ENCODE measurements around the gene KIAA1755. TPM values are rescaled to one million over a fixed set of nuclear protein-coding genes. Genes with fewer than 3 reads are reported as not detected.

The KIAA1755 gene
- total RNA-seq, 1 donor from 2014 or later = 15.2 TPM

- Histone ChIP-seq H3K4me3 (no peak overlapping the region), H3K36me3 (no peaks in the 10 kb centered on the region), H3K4me1 (peaks cover 0 to 5% of the 10 kb centered on the region in 2 donors), H3K9me3 (no peaks in the 10 kb centered on the region), H3K27ac (no peak overlapping the region), H3K27me3 (no peaks in the 10 kb centered on the region)
- TF ChIP-seq, protein P1, sequence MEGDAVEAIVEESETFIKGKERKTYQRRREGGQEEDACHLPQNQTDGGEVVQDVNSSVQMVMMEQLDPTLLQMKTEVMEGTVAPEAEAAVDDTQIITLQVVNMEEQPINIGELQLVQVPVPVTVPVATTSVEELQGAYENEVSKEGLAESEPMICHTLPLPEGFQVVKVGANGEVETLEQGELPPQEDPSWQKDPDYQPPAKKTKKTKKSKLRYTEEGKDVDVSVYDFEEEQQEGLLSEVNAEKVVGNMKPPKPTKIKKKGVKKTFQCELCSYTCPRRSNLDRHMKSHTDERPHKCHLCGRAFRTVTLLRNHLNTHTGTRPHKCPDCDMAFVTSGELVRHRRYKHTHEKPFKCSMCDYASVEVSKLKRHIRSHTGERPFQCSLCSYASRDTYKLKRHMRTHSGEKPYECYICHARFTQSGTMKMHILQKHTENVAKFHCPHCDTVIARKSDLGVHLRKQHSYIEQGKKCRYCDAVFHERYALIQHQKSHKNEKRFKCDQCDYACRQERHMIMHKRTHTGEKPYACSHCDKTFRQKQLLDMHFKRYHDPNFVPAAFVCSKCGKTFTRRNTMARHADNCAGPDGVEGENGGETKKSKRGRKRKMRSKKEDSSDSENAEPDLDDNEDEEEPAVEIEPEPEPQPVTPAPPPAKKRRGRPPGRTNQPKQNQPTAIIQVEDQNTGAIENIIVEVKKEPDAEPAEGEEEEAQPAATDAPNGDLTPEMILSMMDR (IDR thresholded peaks at IDR 0.05) = no peak
- DNase-seq (ENCODE audit: low spot score in 2 of 2) = peak in 1 of 2 donors; percentile 43
- intact Hi-C loops (cut with DNase I) = no loop called here
Observed at GRCh38 chr20:38199501-38200390, 60.8 kb downstream of the KIAA1755 start.

DNA sequence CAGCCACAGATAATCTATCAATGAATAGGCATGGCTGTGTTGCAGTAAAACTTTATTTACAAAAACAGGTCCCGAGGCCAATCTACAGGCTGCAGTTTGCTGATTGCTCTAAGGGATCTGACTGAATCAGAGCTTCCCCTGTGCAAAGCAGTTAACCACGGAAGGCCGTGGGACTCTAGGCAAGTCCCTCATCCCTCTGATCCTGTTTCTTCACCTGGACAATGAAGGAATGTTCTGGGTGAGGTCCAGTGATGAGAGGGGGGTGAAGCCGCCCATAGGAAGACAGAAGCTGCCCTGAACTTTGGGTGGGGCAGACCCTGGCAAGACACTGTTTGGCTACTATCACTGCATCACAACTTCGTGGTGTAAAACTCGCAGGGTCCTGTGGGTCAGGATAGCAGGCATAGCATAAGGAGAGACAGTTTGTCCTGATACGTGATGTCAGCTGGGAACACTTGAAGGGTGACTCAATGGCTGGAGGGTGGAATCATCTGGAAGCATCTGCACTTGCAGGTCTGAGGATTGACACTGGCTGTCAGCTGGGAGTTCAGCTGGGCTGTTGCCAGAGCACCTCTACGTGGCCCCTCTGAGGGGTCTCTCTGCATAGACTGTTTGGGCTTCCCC is 62.2 kb downstream of the KIAA1755 start:
- intact Hi-C loops (cut with DNase I) = no loop called here
- H3K4me3 ChIP-seq = no peak overlapping the region
- no peaks in the 10 kb centered on the region for H3K27me3 ChIP-seq
- no peaks in the 10 kb centered on the region for H3K36me3 ChIP-seq
- H3K9me3 ChIP-seq = no peaks in the 10 kb centered on the region
- no peak overlapping the region for H3K27ac ChIP-seq
- TF ChIP-seq, protein P1 (IDR thresholded peaks at IDR 0.05) = no peak
- peak in 1 of 2 donors; percentile 51 for DNase-seq (ENCODE audit: low spot score in 2 of 2)
- peaks cover 0 to 5% of the 10 kb centered on the region in 2 donors for H3K4me1 ChIP-seq

- Histone ChIP-seq H3K4me3 (no peak overlapping the region), H3K27ac (no peak overlapping the region), H3K27me3 (no peaks in the 10 kb centered on the region), H3K36me3 (no peaks in the 10 kb centered on the region), H3K4me1 (peaks cover 0 to 5% of the 10 kb centered on the region in 2 donors), H3K9me3 (no peaks in the 10 kb centered on the region)
- intact Hi-C loops (cut with DNase I) = no loop called here
- DNase-seq (ENCODE audit: low spot score in 2 of 2) = peak in 1 of 2 donors; percentile 28
- TF ChIP-seq, protein P1 (IDR thresholded peaks at IDR 0.05) = no peak
Observed at GRCh38 chr20:38197619-38198018, 62.9 kb downstream of the KIAA1755 start.

- H3K4me3 ChIP-seq = no peak overlapping the region
- peak in 1 of 2 donors; percentile 47 for DNase-seq (ENCODE audit: low spot score in 2 of 2)
- TF ChIP-seq, protein P1 (IDR thresholded peaks at IDR 0.05) = no peak
- H3K27ac ChIP-seq = no peak overlapping the region
- H3K4me1 ChIP-seq = peaks cover 0 to 5% of the 10 kb centered on the region in 2 donors
- H3K9me3 ChIP-seq = no peaks in the 10 kb centered on the region
- H3K27me3 ChIP-seq = no peaks in the 10 kb centered on the region
- H3K36me3 ChIP-seq = no peaks in the 10 kb centered on the region
- intact Hi-C loops (cut with DNase I) = no loop called here
Observed at GRCh38 chr20:38197217-38197616, 63.3 kb downstream of the KIAA1755 start.

DNA sequence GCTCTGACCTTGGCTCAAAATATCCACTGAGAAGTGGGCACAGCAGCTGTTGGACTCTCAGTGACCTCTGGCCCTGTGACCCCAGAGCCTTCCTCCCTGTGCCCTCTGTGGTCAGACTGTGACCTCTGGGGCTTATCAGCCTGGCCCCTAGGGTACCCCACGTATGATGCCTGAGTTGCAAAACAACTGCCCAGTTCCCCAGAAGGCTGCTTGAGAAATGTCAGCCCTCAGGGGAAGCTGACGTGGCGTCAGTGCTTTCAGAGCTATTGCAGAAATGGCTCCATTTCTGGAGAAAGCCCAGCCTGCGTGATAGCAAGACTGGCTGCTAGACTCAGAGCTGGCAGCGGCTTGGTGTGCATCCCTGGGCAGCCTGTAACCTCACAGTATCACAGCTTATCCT is 63.9 kb downstream of the KIAA1755 start:
- TF ChIP-seq, protein P1 (IDR thresholded peaks at IDR 0.05) = no peak
- H3K9me3 ChIP-seq = no peaks in the 10 kb centered on the region
- H3K27me3 ChIP-seq = no peaks in the 10 kb centered on the region
- no peaks in the 10 kb centered on the region for H3K36me3 ChIP-seq
- no peak overlapping the region for H3K4me3 ChIP-seq
- peaks cover 0 to 6% of the 10 kb centered on the region in 2 donors for H3K4me1 ChIP-seq
- DNase-seq (ENCODE audit: low spot score in 2 of 2) = peak; percentile 47 to 89
- H3K27ac ChIP-seq = peak overlapping the region; percentile 46 to 54
- intact Hi-C loops (cut with DNase I) = no loop called here

All from ascending aorta (tissue), 2 donors.